ENCODE measurements around the gene PKLR. TPM values are rescaled to one million over a fixed set of nuclear protein-coding genes. Genes with fewer than 3 reads are reported as not detected.

The PKLR gene
- total RNA-seq, 1 experiment from 2014 or later, result not detected

DNA sequence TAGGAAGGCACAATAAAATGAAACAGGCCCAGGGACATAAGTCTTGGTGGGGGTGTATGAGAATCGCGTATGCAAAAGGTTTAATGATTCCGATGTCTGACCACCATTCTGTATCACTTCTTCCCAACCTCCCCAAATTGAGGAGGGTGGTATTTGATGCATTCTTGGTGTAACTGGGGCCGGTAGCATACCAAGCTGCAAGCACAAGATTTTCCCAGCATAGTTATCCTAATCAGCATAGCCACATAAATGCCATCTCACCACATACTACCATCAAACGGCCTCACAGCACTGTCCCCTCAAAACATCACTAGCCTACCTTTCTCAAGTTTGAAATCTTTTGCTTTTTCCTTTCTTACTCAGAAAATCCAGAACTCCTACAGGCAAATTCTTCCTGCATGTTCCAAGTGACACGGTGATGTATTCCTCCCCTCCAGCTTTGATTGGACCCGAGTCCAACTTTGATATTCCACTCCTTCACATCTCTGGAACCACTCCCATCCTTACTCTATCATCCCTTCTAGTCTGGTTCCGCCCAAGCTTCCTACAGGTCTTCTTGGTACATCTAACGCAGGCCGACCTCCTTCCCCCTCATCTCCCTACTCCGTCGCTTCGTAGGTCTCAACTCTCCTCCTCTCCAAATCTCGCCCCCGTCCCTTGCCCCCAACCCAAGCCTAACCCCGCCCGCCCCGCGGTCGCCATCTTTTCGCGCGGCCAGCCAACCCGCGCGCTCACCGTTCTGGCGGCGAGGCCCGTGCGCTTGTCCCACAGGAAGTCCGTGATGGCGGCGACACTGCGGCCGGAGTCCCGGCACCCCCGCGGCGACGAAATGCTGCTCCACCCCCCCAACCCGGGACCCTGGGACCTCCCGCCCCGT is 28.5 kb downstream of the PKLR start:
- Histone ChIP-seq H2AK5ac (ENCODE audit: insufficient read length, low read length) (no peak overlapping the region), H3K18ac (ENCODE audit: insufficient read length, low read depth, low read length) (peak overlapping the region; percentile 85), H3K4me1 (ENCODE audit: insufficient read depth, low read length) (peaks cover 4% of the 10 kb centered on the region), H3K56ac (ENCODE audit: insufficient read length, low read depth, low read length) (no peak overlapping the region), H2BK5ac (ENCODE audit: insufficient read length, low read length) (no peak overlapping the region), H3K23ac (ENCODE audit: insufficient read length, low read depth, low read length) (no peak overlapping the region), H3K4me2 (ENCODE audit: insufficient read depth, insufficient read length, low read length) (peak overlapping the region; percentile 85), H3T11ph (ENCODE audit: low read length) (no peak overlapping the region), H4K20me1 (ENCODE audit: control insufficient read depth, insufficient read depth, insufficient read length) (no peaks in the 10 kb centered on the region), H3K27ac (ENCODE audit: insufficient read length, low read depth, low read length) (peak overlapping the region; percentile 28), H3K9me3 (ENCODE audit: control insufficient read depth, low read depth, low read length) (no peaks in the 10 kb centered on the region), H2AFZ (ENCODE audit: low read length) (no peak overlapping the region), H4K5ac (ENCODE audit: insufficient read length, low read depth, low read length) (no peak overlapping the region), H2BK15ac (ENCODE audit: low read depth, low read length) (no peak overlapping the region), H3K23me2 (ENCODE audit: insufficient read length, low read depth, low read length, poor library complexity, severe bottlenecking) (peaks cover 12% of the 10 kb centered on the region), H3K27me3 (ENCODE audit: insufficient read depth, low read length) (no peaks in the 10 kb centered on the region), H4K91ac (ENCODE audit: insufficient read length, low read depth, low read length) (no peak overlapping the region), H4K8ac (replicated peaks; ENCODE audit: insufficient read length, low read depth, low read length) (no peak overlapping the region), H3K14ac (ENCODE audit: insufficient read depth, low read length) (peak overlapping the region; percentile 74; the same call in 1 of the 2 replicates), H3K79me2 (ENCODE audit: insufficient read depth, low read length) (peaks cover 11% of the 10 kb centered on the region), H2BK20ac (ENCODE audit: low read depth, low read length, poor library complexity, severe bottlenecking) (no peak overlapping the region), H3K9ac (ENCODE audit: extremely low read depth, insufficient read length, low read length) (peak overlapping the region; percentile 79), H3K4ac (ENCODE audit: low read depth, low read length) (no peak overlapping the region), H2BK12ac (ENCODE audit: insufficient read length, low read depth, low read length) (no peak overlapping the region), H2BK120ac (ENCODE audit: low read depth, low read length, poor library complexity, severe bottlenecking) (no peak overlapping the region), H3K79me1 (ENCODE audit: insufficient read depth, low read depth, low read length, poor library complexity, severe bottlenecking) (peaks cover 4% of the 10 kb centered on the region)
- Mint-ChIP-seq H3K4me3 (peak overlapping the region; percentile 89 to 96), H3K4me1 (peaks cover 16 to 28% of the 10 kb centered on the region in 2 experiments), H3K9me3 (0 out of 5 replicates have a peak, but pooled peaks cover 0 to 3% of the 10 kb centered on the region in 2 experiments), H3K36me3 (ENCODE audit: insufficient read depth in 1 of 3, low read depth in 3 of 3) (peaks cover 40 to 52% (median 47%) of the 10 kb centered on the region in 3 experiments; a peak in 6 of 7 replicates), H3K27me3 (ENCODE audit: low read depth) (peaks cover 4% of the 10 kb centered on the region; the same call in 1 of the 2 replicates), H3K27ac (peak overlapping the region; percentile 94 to 96 (median 96))
- WGBS (ENCODE audit: extremely low coverage, insufficient read length, low lambda C conversion rate), result no CpG with 5 or more reads among the region's 44 CpGs
- no peak for DNase-seq
- TF ChIP-seq, protein P1, sequence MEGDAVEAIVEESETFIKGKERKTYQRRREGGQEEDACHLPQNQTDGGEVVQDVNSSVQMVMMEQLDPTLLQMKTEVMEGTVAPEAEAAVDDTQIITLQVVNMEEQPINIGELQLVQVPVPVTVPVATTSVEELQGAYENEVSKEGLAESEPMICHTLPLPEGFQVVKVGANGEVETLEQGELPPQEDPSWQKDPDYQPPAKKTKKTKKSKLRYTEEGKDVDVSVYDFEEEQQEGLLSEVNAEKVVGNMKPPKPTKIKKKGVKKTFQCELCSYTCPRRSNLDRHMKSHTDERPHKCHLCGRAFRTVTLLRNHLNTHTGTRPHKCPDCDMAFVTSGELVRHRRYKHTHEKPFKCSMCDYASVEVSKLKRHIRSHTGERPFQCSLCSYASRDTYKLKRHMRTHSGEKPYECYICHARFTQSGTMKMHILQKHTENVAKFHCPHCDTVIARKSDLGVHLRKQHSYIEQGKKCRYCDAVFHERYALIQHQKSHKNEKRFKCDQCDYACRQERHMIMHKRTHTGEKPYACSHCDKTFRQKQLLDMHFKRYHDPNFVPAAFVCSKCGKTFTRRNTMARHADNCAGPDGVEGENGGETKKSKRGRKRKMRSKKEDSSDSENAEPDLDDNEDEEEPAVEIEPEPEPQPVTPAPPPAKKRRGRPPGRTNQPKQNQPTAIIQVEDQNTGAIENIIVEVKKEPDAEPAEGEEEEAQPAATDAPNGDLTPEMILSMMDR (conservative IDR thresholded peaks at IDR 0.05), result no peak
